ENCODE results near the gene ELF1. TPM values are rescaled to one million over a fixed set of nuclear protein-coding genes. Genes with fewer than 3 reads are reported as not detected.

ELF1 gene
- total RNA-seq, 1 donor from 2014 or later = 28.5 TPM

DNA sequence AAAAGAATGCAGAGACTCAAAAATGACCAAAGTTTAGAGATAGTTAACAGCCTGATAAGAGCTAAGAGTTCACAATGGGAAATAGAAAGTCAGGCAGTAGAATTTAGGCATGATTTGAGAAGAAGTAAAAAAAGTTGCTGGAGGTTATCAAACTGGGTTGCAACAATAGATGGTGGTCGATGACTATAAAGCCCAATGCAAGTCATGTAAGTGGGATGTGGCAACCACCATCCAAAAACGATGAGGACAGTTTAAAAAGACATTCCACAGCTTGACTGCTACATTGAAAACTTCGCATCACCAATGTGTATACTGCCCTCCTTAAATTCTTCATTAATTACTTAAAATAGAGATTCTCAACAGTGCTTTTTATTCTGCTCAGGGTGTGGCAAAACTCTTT lies 19.7 kb downstream of the ELF1 start:
- no peak overlapping the region for H3K4me3 ChIP-seq (ENCODE audit: low read depth, low read length)
- TF ChIP-seq, protein P1, sequence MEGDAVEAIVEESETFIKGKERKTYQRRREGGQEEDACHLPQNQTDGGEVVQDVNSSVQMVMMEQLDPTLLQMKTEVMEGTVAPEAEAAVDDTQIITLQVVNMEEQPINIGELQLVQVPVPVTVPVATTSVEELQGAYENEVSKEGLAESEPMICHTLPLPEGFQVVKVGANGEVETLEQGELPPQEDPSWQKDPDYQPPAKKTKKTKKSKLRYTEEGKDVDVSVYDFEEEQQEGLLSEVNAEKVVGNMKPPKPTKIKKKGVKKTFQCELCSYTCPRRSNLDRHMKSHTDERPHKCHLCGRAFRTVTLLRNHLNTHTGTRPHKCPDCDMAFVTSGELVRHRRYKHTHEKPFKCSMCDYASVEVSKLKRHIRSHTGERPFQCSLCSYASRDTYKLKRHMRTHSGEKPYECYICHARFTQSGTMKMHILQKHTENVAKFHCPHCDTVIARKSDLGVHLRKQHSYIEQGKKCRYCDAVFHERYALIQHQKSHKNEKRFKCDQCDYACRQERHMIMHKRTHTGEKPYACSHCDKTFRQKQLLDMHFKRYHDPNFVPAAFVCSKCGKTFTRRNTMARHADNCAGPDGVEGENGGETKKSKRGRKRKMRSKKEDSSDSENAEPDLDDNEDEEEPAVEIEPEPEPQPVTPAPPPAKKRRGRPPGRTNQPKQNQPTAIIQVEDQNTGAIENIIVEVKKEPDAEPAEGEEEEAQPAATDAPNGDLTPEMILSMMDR (conservative IDR thresholded peaks at IDR 0.05; ENCODE audit: low read depth, low read length) = no peak
- DNase-seq (ENCODE audit: low read depth) = no peak

DNA sequence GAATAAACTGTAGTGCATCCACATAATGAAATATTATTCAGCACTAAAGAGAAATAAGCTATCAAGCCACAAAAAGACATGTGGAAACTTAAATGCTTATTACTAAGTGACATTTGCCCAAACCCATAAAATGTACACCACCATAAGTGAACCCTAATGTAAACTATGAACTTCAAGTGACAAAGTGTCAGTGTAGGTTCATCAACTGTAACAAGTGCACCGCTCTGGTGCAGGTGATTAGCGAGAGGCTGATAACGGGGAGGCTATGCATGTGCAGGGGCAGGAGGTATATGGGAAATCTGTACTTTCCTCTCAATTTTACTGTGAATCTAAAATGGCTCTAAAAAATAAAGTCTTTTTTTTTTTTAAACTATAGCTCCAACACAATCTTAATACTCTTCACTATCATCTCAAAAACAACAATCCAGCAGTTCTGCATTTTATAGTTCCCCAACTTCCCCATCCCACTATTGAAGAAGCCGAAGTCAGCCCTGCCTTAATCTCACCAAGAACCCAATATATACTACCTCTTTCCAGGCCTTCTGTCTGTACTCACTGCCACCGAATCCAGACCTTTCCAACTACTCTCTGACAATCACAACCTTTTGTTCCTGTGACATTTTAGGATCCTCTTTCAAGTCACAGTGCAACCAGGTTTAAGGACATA lies 22.6 kb downstream of the ELF1 start:
- DNase-seq (ENCODE audit: low read depth) = no peak
- TF ChIP-seq, protein P1 (conservative IDR thresholded peaks at IDR 0.05; ENCODE audit: low read depth, low read length) = no peak
- no peak overlapping the region for H3K4me3 ChIP-seq (ENCODE audit: low read depth, low read length)

DNA sequence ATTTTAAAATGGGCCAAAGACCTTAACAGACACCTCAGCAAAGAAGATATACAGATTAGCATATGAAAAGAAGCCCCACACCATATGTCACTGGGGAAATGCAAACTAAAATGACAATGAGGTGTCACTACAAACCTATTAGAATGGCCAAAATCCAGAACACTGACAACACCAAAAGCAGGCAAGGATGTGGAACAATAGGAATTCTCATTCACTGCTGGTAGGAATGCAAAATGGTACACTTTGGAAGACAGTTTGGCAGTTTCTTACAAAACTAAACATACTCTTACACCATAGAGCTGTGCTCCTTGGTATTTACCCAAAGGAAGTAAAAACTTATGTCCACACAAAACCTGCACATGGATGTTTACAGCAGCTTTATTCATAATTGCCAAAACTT lies 23.1 kb downstream of the ELF1 start:
- DNase-seq (ENCODE audit: low read depth) = no peak
- H3K4me3 ChIP-seq (ENCODE audit: low read depth, low read length) = no peak overlapping the region
- TF ChIP-seq, protein P1 (conservative IDR thresholded peaks at IDR 0.05; ENCODE audit: low read depth, low read length) = no peak

DNA sequence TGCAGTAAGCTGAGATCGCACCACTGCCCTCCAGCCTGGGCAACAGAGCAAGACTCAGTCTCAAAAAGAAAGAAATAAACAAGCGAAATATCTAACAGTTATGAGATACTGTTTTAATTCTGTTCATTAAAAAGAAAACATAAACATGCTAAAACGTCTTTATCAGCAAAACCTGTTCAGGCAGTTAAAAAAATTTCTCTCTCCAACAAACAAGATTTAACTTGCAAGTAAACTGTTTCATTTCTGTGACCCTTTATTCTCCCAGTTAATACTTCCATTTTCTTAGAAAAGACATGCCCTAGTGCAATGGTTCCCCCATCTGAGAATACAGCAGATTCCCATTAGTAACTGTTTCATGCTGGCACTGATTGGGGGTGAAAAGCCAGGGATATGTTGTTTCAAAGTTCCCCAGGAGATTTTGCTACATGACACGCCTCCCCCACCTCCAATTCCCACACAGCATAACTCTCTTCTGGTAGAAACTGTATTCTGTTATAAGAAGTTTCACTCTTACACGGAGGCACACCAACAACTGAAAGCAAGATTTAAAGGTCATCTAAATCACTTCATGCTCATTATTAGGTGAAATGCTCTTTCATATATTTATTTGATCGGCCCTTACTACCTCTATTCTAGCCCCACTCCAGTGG lies 24.4 kb downstream of the ELF1 start:
- DNase-seq (ENCODE audit: low read depth) = no peak
- H3K4me3 ChIP-seq (ENCODE audit: low read depth, low read length) = no peak overlapping the region
- TF ChIP-seq, protein P1 (conservative IDR thresholded peaks at IDR 0.05; ENCODE audit: low read depth, low read length) = no peak

DNA sequence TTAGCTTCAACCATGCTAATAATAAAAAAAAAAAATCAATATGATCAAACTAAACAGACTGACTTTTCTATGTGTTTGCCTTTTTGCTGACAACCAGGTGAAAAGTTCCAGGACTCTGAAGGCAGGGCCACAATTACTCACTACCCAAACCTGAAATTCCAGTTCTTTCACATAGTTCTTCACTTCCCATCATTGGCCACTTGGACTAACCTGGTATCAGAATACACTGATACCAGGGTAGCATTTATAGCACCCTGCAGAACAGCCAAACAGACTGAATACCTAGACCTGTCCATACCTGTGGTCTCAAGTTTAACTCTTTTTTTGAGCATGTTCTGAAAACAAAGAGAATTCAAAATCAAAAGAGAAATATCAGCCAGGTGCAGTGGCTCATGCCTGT lies 25.1 kb downstream of the ELF1 start:
- TF ChIP-seq, protein P1 (conservative IDR thresholded peaks at IDR 0.05; ENCODE audit: low read depth, low read length) = no peak
- no peak overlapping the region for H3K4me3 ChIP-seq (ENCODE audit: low read depth, low read length)
- no peak for DNase-seq (ENCODE audit: low read depth)

DNA sequence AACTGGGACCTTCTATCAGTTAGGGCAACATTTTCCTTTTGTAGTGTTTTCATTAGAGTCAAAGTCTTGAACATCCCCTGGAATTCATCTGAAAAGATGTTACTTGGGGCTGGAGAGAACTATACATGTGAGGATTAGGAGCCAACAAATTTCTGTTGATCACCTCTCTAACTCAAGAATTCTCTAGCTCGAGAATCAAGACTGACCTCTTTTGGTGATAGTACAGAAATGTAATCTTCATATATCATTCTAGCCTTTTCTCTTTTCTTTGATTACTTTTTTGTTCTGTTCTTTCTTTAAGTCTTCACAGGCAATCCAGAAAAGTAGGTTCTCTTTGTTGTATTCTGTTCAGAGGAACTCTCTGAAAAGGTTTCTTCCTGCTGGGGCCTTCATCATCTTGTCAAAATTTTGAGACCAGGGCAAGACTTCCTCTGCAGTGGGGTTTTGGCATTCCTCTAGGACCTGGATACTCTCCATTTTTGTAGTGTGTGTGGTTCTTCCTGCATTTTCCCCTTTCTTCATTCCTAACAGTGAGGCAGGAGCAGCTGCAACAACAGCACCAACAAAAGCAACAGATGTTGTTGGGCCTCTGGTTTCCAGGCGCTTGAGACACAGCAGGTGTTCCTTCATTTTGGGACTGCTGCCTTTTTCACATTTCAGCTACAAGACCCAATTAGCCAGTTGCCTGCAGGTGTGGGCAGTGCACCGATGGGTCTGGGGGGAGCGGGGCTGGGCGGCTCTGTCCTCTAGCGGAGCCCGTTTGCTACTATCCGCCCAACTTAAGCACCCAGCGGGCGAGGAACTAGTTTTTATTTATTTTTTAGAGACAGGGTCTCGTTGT lies 26.2 kb downstream of the ELF1 start:
- no peak overlapping the region for H3K4me3 ChIP-seq (ENCODE audit: low read depth, low read length)
- TF ChIP-seq, protein P1 (conservative IDR thresholded peaks at IDR 0.05; ENCODE audit: low read depth, low read length) = no peak
- DNase-seq (ENCODE audit: low read depth) = no peak

Data from epithelial cell of proximal tubule (primary cell).